ENCODE results near the gene NELL2.

NELL2 gene

DNA sequence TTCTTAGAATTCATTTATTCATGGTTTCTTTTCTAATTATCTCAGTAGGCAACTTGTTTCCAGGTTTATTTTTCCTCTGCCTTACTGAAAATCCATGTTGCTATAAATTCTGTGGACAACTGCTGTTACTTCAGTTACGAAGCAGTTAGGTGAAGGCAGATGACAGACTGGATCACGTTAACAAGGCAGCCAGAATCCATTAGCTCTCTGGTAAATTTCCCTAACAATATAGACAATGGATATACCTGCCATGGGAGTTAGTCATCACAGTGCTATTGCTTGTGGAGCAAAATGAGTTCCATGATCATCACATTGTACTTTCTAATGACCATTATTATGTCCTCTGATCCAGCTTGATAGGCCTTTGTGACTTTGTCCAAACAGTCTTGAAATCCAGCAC lies 291.5 kb downstream of the NELL2 start:
- H3K4me3 ChIP-seq (ENCODE audit: low read depth, low read length): no peak overlapping the region
- TF ChIP-seq, protein P1, sequence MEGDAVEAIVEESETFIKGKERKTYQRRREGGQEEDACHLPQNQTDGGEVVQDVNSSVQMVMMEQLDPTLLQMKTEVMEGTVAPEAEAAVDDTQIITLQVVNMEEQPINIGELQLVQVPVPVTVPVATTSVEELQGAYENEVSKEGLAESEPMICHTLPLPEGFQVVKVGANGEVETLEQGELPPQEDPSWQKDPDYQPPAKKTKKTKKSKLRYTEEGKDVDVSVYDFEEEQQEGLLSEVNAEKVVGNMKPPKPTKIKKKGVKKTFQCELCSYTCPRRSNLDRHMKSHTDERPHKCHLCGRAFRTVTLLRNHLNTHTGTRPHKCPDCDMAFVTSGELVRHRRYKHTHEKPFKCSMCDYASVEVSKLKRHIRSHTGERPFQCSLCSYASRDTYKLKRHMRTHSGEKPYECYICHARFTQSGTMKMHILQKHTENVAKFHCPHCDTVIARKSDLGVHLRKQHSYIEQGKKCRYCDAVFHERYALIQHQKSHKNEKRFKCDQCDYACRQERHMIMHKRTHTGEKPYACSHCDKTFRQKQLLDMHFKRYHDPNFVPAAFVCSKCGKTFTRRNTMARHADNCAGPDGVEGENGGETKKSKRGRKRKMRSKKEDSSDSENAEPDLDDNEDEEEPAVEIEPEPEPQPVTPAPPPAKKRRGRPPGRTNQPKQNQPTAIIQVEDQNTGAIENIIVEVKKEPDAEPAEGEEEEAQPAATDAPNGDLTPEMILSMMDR (IDR thresholded peaks at IDR 0.05; ENCODE audit: low read depth, low read length): no peak

DNA sequence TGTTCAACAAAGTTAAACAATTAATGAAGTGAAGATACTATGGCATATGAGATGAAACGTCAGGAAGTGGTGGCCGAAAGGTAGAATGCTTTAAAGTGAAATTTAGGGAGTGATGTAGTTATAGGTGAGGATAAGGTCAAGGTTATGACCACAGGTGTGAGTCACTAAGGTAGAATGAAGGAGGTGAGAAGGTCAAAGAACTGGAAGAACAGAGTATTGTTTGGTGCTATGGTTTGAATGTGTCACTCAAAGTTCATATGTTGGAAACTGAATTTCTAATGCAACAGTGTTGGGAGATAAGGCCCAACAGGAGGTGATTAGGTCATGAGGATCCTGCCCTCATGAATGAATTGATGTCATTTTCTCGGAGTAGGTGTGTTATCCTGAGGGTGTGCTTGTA lies 293.6 kb downstream of the NELL2 start:
- TF ChIP-seq, protein P1 (IDR thresholded peaks at IDR 0.05; ENCODE audit: low read depth, low read length): no peak
- no peak overlapping the region for H3K4me3 ChIP-seq (ENCODE audit: low read depth, low read length)

DNA sequence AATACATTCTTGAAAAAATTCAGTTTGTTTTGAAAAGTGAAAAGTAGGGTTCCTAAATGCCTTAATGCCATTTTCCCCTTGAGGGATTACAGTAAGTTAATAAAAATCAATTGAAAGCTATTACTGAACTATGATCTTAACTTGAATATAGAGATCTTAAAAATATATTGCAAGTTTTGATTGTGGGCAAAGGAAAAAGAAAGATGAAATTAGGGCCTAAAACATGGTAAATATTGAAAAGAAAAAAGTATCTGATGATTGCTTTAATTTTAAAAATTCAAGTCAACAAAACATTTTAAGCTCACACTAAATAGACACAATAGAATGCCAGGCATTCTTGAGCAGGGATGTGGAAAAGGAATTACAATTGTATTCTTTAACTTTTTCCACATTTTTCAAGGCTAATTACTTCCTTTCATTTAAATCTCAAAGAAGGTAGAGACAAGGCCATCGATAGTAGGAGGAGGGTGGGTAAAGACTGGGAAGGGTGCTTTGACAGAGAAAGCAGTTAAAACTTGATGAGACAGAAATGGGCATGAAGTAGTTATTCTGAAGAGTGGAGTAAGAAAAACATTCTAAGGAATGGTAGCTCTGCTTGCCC lies 294.4 kb downstream of the NELL2 start:
- H3K4me3 ChIP-seq (ENCODE audit: low read depth, low read length): no peak overlapping the region
- TF ChIP-seq, protein P1 (IDR thresholded peaks at IDR 0.05; ENCODE audit: low read depth, low read length): no peak

DNA sequence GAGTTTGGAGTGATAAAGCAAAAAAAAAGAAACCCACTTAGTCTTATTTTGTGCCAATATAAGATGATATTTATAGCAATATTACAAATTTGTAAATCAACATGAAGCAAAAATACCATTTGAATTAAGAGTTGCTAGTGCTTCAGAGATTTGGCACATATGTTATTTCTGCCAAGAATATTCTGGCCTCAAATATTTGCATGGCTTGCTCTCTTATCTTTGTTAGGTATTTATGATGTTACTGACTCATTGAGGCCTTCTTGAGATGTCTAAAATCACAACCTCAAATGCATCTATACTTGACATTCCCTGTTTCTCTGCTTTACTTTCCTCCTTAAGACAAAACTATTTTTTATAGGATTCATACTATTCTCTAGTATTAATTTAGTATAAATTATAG lies 301.5 kb downstream of the NELL2 start:
- no peak overlapping the region for H3K4me3 ChIP-seq (ENCODE audit: low read depth, low read length)
- TF ChIP-seq, protein P1 (IDR thresholded peaks at IDR 0.05; ENCODE audit: low read depth, low read length): no peak

DNA sequence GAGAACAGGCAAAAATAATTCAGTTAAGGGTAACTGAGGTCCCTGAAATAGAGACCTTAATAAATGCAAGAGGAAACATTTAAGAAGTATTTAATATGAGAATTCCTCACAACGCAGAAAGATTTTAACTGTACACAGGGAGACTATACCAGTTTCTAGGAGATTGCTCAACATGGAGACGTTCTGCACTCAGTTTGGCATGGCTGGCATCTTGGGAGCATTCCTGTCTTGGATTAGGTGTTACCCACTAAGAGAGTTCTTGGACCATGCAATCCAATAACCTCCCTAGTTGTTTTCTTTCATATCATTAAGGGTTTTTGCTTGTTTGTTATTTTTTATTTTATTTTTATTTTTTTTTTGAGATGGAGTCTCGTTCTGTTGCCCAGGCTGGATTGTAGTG lies 302.4 kb downstream of the NELL2 start:
- TF ChIP-seq, protein P1 (IDR thresholded peaks at IDR 0.05; ENCODE audit: low read depth, low read length): no peak
- H3K4me3 ChIP-seq (ENCODE audit: low read depth, low read length): no peak overlapping the region

DNA sequence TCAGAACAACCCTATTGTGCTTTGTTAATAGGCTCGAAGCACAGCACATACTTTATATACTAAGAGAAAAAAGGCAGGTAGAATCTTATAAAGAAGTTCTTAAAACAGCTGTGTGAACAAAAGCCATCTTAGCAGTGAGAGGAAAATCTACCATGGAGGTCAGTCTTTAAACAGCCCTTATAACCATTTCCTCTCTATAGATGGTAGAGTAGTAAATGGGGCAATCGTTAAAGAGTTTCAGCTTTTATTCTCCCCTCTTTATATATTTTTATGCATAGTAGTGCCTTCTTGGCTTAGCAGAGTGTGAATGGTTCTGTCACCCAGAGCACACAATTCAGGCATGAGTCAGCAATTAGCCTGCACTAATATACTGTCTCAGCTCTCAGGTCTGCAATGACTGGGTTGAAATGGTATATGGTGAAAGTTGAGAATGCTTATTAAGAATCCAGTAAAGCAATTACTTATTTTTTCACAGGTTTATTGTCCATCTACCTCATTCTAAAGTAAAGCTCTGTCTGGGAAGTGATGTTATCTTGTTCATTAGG lies 305.0 kb downstream of the NELL2 start:
- TF ChIP-seq, protein P1 (IDR thresholded peaks at IDR 0.05; ENCODE audit: low read depth, low read length): no peak
- no peak overlapping the region for H3K4me3 ChIP-seq (ENCODE audit: low read depth, low read length)

DNA sequence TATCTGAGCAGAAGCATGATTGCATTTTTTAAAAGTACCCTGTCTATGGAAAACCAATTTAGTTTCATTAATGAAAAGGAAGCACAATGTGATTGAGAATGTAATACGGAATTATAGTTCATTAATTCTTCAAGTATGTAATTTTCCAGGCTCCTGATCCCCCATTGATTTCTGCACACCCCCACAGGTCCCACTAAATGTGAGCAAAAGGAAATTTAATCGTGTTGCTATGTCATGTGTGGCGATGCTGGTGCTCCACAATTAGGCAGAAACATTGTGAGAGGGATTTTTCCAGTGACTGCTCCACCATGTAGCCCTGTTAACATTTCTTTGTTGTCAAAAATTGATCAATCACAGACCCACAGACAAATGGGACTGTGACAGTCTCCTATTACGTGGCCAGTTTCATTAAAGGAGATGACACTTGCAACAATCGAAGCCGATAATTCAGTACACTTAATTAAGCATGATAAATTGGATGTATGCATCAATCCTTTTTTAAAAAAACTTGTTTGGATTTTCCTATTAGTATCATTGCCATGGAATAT lies 306.0 kb downstream of the NELL2 start:
- TF ChIP-seq, protein P1 (IDR thresholded peaks at IDR 0.05; ENCODE audit: low read depth, low read length): no peak
- no peak overlapping the region for H3K4me3 ChIP-seq (ENCODE audit: low read depth, low read length)
